GM12801 (cell line): ENCODE results near the gene TMEM62.

Experiments used
- CTCF ChIP-seq: IDR thresholded peaks from one replicate; pipeline ENCODE4 v1.5.1; 2011; ENCODE audit warnings: control low read depth; ENCODE audit not compliant: insufficient read length; ENCODE audit errors: extremely low read depth

TMEM62 gene

DNA sequence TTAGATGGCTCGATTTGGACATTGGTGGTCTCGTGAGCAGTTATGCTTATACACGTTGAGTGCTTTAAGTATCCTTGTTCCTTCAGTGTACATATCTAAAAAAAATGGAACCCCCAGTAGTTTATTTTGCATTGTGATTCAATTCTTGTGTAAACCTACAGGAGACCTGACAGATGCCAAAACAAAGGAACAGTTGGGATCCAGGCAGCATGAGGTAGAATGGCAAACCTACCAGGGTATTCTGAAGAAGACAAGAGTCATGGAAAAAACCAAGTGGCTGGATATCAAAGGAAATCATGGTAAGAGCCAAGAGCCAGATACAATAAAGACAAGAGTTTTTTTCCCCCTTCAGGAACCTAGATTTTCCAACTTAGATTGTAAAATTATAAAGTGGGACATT is 2.0 kb downstream of the TMEM62 start:
- no peak for TF ChIP-seq CTCF

DNA sequence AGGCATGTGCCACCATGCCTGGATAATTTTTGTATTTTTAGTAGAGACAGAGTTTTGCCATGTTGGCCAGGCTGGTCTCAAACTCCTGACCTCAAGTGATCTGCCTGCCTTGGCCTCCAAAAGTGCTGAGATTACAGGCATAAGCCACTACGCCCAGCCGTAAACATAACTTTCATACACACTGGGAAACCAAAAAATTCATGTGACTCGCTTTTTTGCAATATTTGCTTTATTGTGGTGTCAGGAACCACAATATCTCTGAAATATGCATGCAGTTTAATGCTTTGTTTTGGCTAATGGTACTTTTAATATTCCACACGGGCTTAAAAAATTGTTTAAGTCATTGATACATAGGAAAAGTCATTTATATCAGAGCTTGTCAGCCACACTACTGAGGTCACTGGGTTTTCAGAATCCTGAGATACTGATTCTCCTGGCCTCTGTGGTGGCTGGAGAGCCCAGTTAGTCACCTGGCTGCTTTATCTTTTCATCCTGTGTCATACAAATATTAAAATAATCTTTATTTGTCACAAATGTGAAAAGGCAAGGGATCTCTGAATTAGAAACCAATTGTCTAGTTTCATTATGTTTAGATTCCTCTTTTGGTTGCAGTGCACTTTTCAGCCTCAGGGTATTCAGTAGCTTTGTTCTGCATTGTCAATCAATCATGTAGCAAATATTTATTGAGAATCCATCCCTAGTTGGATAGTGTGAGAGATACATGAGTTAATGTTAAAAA is 10.0 kb downstream of the TMEM62 start:
- TF ChIP-seq CTCF, result no peak

GRCh38 chr15:43144512-43144911 is 11.1 kb downstream of the TMEM62 start:
- TF ChIP-seq CTCF, result no peak

- TF ChIP-seq CTCF, result no peak
These were observed 12.8 kb downstream of the TMEM62 start for GRCh38 chr15:43146184-43146583.

DNA sequence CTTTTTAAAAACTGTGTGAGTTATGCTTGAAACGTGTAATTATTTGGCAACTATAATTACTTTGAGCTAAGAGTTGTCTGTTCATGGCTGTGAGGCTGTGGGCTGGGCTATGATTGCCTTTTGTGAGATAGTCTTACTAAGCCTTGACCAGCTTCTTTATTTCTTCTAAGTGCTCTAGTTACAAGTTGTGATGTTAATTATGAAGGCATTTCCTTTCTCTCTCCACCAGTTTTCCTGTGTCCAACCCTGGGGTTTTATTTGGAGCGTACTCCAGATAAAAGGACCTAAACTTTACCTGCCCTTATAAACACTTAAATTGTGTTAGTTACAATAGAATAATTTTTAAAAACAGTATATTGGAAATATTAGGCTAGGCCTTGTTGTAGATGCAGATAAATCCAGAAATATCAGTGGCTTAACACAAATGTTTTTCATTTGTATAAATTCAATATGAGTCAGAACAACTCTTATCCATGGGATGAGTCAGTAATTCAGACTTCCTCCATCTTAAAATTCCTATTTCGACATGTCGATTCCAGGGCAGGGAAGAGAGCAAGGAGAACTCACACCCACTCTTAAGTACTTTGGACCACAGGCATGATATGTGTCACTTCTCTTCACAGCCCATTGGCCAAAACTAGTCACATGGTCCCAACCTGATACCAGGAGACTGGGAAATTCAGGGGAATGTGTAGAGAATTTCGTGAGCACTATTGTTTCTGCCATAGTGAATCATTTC is 17.0 kb downstream of the TMEM62 start:
- no peak for TF ChIP-seq CTCF

- no peak for TF ChIP-seq CTCF
These were observed 18.3 kb downstream of the TMEM62 start for GRCh38 chr15:43151688-43152087.

DNA sequence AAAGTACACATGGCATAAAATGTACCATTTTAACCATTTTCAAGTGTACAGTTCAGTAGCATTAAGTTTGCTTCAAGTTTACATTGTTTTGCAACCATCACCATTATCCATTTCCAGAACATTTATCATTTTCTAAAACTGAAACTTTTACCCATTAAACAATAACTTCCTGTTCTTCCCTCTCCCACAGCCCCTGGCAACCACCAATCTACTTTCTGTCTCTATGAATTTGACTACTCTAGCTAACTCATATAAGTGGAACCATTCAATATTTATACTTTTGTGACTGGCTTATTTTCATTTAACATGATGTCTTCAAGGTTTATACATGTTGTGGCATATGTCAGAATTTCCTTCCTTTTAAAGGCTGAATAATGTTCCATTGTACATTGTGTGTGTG is 19.9 kb downstream of the TMEM62 start:
- TF ChIP-seq CTCF, result no peak
